K562 (cell line): ENCODE measurements around the gene IGFBP7. TPM values are rescaled to one million over a fixed set of nuclear protein-coding genes. Genes with fewer than 3 reads are reported as not detected.

Experiments used
- ATAC-seq: fragments of 200-7000 bp; cut with Tn5 transposase; 3 replicates; pipeline ENCODE4 v1.9.1; 2020; ENCODE audit warnings: moderate library complexity
- BruUV-seq: library from RNA; stranded (reverse); fragments of 400-500 nt; replicated peaks from 2 replicates; lab custom pipeline; 2021; lab: Mats Ljungman, UMichigan
- CTCF ChIA-PET: fragments of 300-600 bp; formaldehyde crosslinking; extraction: SDS; loops from one replicate; lab custom pipeline; 2021; ENCODE audit warnings: low intra/inter-chr PET ratio; lab: Yijun Ruan, JAX
- POLR2A ChIA-PET: fragments of 300-600, 350-650 bp; sonication (Branson Sonifier 250); formaldehyde crosslinking; extraction: SDS; loops from one replicate; lab custom pipeline; 2021; ENCODE audit warnings: antibody characterized with exemption, inconsistent platforms; lab: Yijun Ruan, JAX
- DNase-seq, 4 experiments: peaks; one replicate each; pipeline versions ENCODE4 v3.0.0 to v3.0.0-alpha.2; 2011 to 2018; ENCODE audit warnings: low spot score in 3 of 4, mixed read lengths in 3 of 4; ENCODE audit errors: extremely low read depth in 1 of 4
- FAIRE-seq: peaks from 2 replicates; lab custom pipeline; 2011; peaks lifted over from hg19 to GRCh38; lab: Jason Lieb, UNC
- H2AFZ ChIP-seq: 2 replicates; pipeline ENCODE4 v1.6.0; 2011; ENCODE audit warnings: low read depth, low read length, control low read depth, inconsistent platforms
- H3K27ac ChIP-seq: fragments of 200-600 bp; 3 replicates; pipeline ENCODE4 v1.8.0; 2011; ENCODE audit warnings: low read depth, mild to moderate bottlenecking, control low read depth, inconsistent platforms, low read length, moderate library complexity, mixed read lengths; ENCODE audit errors: extremely low read depth
- H3K27me3 ChIP-seq, 2 experiments: fragments of 300-600 bp in 1 of 2; 2 replicates in 1 of 2; 3 replicates in 1 of 2; pipeline versions ENCODE4 v1.6.0 to v1.8.0; 2011; ENCODE audit warnings: inconsistent platforms in 2 of 2, low read length in 2 of 2, mild to moderate bottlenecking in 1 of 2, mixed read lengths in 1 of 2, moderate library complexity in 1 of 2; ENCODE audit not compliant: control insufficient read depth in 2 of 2, insufficient read depth in 2 of 2
- H3K36me3 ChIP-seq: fragments of 300-600 bp; 3 replicates; pipeline ENCODE4 v1.8.0; 2011; ENCODE audit warnings: mild to moderate bottlenecking, low read length, inconsistent platforms; ENCODE audit not compliant: control insufficient read depth, insufficient read depth
- H3K4me1 ChIP-seq, 2 experiments: fragments of 200-600 bp in 1 of 2; replicated peaks in 1 of 2; 2 replicates in 1 of 2; 3 replicates in 1 of 2; pipeline versions ENCODE4 v1.5.1 to v1.8.0; 2011; ENCODE audit warnings: inconsistent platforms in 2 of 2, low read length in 2 of 2, mild to moderate bottlenecking in 1 of 2, mixed read lengths in 1 of 2, moderate library complexity in 1 of 2; ENCODE audit not compliant: control insufficient read depth in 2 of 2, insufficient read depth in 2 of 2
- H3K4me2 ChIP-seq: 2 replicates; pipeline ENCODE4 v1.6.1; 2011; ENCODE audit warnings: low read length, control low read depth, inconsistent platforms, mixed read lengths; ENCODE audit not compliant: insufficient read depth
- H3K4me3 ChIP-seq: fragments of 200-600 bp; sonication (generic), shearing (Covaris generic); 2 replicates; pipeline ENCODE4 v1.5.1; 2016; ENCODE audit warnings: control low read depth, inconsistent platforms
- H3K79me2 ChIP-seq: fragments of 200-600 bp; 3 replicates; pipeline ENCODE4 v1.8.0; 2011; ENCODE audit warnings: low read length, inconsistent platforms; ENCODE audit not compliant: control insufficient read depth, insufficient read depth
- H3K9ac ChIP-seq, 2 experiments: 2 replicates each; pipeline versions ENCODE4 v1.6.0 to v1.6.1; 2011; ENCODE audit warnings: low read depth in 2 of 2, low read length in 2 of 2, control low read depth in 1 of 2, inconsistent platforms in 1 of 2, mild to moderate bottlenecking in 1 of 2, mixed read lengths in 1 of 2; ENCODE audit not compliant: insufficient read depth in 1 of 2
- H3K9me1 ChIP-seq: one replicate; pipeline ENCODE4 v1.6.0; 2011; ENCODE audit warnings: inconsistent platforms, mild to moderate bottlenecking, low read length, moderate library complexity; ENCODE audit not compliant: control insufficient read depth, insufficient read depth
- H3K9me3 ChIP-seq: replicated peaks from 2 replicates; pipeline ENCODE4 v1.5.1; 2011; ENCODE audit warnings: low read depth, low read length, inconsistent platforms; ENCODE audit not compliant: control insufficient read depth, insufficient read depth
- H4K20me1 ChIP-seq: replicated peaks from 2 replicates; pipeline ENCODE4 v1.6.1; 2011; ENCODE audit warnings: low read length, inconsistent platforms, mixed read lengths; ENCODE audit not compliant: control insufficient read depth, insufficient read depth
- BRF2 ChIP-seq: IDR thresholded peaks from 3 replicates; pipeline ENCODE4 v1.6.1; 2011; ENCODE audit warnings: borderline replicate concordance, mild to moderate bottlenecking; ENCODE audit not compliant: insufficient read length, insufficient read depth
- CREB3L1 ChIP-seq: fragments of 450-650 bp; IDR thresholded peaks from 2 replicates; pipeline ENCODE4 v1.6.1; 2014; ENCODE audit warnings: low read depth, mild to moderate bottlenecking, moderate library complexity, borderline replicate concordance
- CREM ChIP-seq: IDR thresholded peaks from 2 replicates; pipeline ENCODE4 v1.6.1; 2014; ENCODE audit warnings: antibody characterized with exemption, low read depth
- HSF4 ChIP-seq: fragments of 250-450 bp; sonication (Bioruptor Pico); IDR thresholded peaks from 2 replicates; pipeline ENCODE4 v2.1.2; 2022; ENCODE audit warnings: mild to moderate bottlenecking, moderate library complexity, borderline replicate concordance
- MED1 ChIP-seq: sonication (generic); formaldehyde crosslinking; IDR thresholded peaks from 2 replicates; pipeline ENCODE4 v1.8.1; 2023; ENCODE audit warnings: missing genetic modification reagents, borderline replicate concordance
- MYC ChIP-seq, 2 experiments: fragments of 250-450 bp in 1 of 2; sonication (Bioruptor Pico) in 1 of 2; IDR thresholded peaks; 2 replicates each; pipeline versions ENCODE4 v1.5.1 to v1.6.1; 2012 to 2021; ENCODE audit warnings: low read depth in 2 of 2, borderline replicate concordance in 1 of 2, improper control_type of control experiment in 1 of 2, low read length in 1 of 2, mild to moderate bottlenecking in 1 of 2, moderate library complexity in 1 of 2
- SOX6 ChIP-seq: fragments of 450-650 bp; IDR thresholded peaks from 2 replicates; pipeline ENCODE4 v1.6.1; 2014; ENCODE audit warnings: mild to moderate bottlenecking
- ZBTB49 ChIP-seq: sonication (generic); formaldehyde crosslinking; IDR thresholded peaks from 2 replicates; pipeline ENCODE4 v1.8.0; 2022; ENCODE audit warnings: missing genetic modification reagents, mild to moderate bottlenecking, borderline replicate concordance
- WGBS: fragments of 100-300 bp; shearing (Covaris generic); methylation state at CpG from one replicate; pipeline ENCODE4 v1.1.6; 2016; ENCODE audit warnings: low coverage, mixed read lengths; ENCODE audit not compliant: insufficient coverage; ENCODE audit errors: missing lambda C conversion rate; 5-methylcytosine and 5-hydroxymethylcytosine counted together
- in situ Hi-C: fragments of 300-500 bp; cut with MboI; formaldehyde crosslinking; loops from 4 replicates; pipeline ENCODE4 v1.15.0; 2018; ENCODE audit warnings: inconsistent platforms, mixed read lengths
- intact Hi-C: fragments of 100-400 bp; cut with micrococcal nuclease; formaldehyde crosslinking; loops from 2 replicates; pipeline ENCODE4 v1.14.2; 2022
- polyA plus RNA-seq, 8 experiments: library from polyadenylated mRNA; depleted of rRNA in 4 of 8; stranded (reverse) in 5 of 8; unstranded in 3 of 8; fragments of >200 nt; fragmentation: Nextera tagmentation in 2 of 8; fragmentation: Illumina TruSeq in 1 of 8; extraction: Ambion mirVana in 2 of 8; extraction: Trizol in 1 of 8; gene quantifications; 2 replicates each; pipeline versions ENCODE4 v1.2.1 to v1.2.3, GENCODE V29; 2011 to 2014; ENCODE audit warnings: inconsistent platforms in 1 of 8, missing spikeins in 1 of 8
- total RNA-seq, 7 experiments: library from RNA; depleted of rRNA in 6 of 7; stranded (reverse); fragments of >200 nt in 6 of 7; fragmentation: Illumina TruSeq in 2 of 7; extraction: Trizol in 2 of 7; gene quantifications; 2 replicates each; pipeline versions ENCODE4 v1.2.1 to v1.2.3, GENCODE V29; 2011 to 2021; ENCODE audit warnings: low replicate concordance in 1 of 7
- TF ChIP-seq, protein P1 (sequence below), 2 experiments: fragments of 450-650 bp; conservative IDR thresholded peaks; 2 replicates each; pipeline ENCODE4 v1.6.1; 2017; ENCODE audit warnings: mild to moderate bottlenecking in 2 of 2, moderate library complexity in 2 of 2
- TF ChIP-seq, protein P2 (sequence below): fragments of 250-450 bp; sonication (Bioruptor Pico); IDR thresholded peaks from 2 replicates; pipeline ENCODE4 v1.9.0; 2021; ENCODE audit warnings: mild to moderate bottlenecking
- TF ChIP-seq, protein P3 (sequence below): sonication (generic); formaldehyde crosslinking; IDR thresholded peaks from 2 replicates; pipeline ENCODE4 v1.8.1; 2023; ENCODE audit warnings: mild to moderate bottlenecking, missing genetic modification reagents

IGFBP7 gene
- total and polyA plus RNA-seq, 9 of the 15 experiments (the other 6 are each of a cell fraction or from before 2014, with no cell fraction given): 0.27 to 0.49 (median 0.29) TPM; not detected in 6

- ChIA-PET CTCF (no interaction called here), POLR2A (no interaction called here)
- Histone ChIP-seq H2AFZ (no peak overlapping the region), H3K9me1 (no peaks in the 10 kb centered on the region), H3K4me3 (no peak overlapping the region), H3K9me3 (no peaks in the 10 kb centered on the region), H3K4me1 (peaks cover 0 to 10% of the 10 kb centered on the region in 2 experiments; a peak in 2 of 5 replicates), H3K79me2 (no peaks in the 10 kb centered on the region), H4K20me1 (no peaks in the 10 kb centered on the region), H3K27me3 (no peaks in the 10 kb centered on the region), H3K36me3 (no peaks in the 10 kb centered on the region), H3K4me2 (no peak overlapping the region), H3K27ac (no peak overlapping the region), H3K9ac (no peak overlapping the region)
- ATAC-seq: no peak
- BruUV-seq: no TSS peak
- in situ Hi-C loops: no loop called here
- WGBS: 0% methylated on average over 1 of the region's 1 CpG
- intact Hi-C loops: loop anchor here (10.0 kb wide), 1 partner anchor 275 kb away; no protein-coding TSS in a partner anchor
- no peak for FAIRE-seq
- DNase-seq: no peak
- no peak for TF ChIP-seq CREB3L1
- TF ChIP-seq MYC (IDR thresholded peaks at IDR 0.05; ENCODE audit: low read depth, low read length): no peak
- no peak for TF ChIP-seq MYC (CRISPR knock-in tag; IDR thresholded peaks at IDR 0.05; ENCODE audit: borderline replicate concordance, low read depth)
- TF ChIP-seq CREM: no peak
- TF ChIP-seq, protein P1, sequence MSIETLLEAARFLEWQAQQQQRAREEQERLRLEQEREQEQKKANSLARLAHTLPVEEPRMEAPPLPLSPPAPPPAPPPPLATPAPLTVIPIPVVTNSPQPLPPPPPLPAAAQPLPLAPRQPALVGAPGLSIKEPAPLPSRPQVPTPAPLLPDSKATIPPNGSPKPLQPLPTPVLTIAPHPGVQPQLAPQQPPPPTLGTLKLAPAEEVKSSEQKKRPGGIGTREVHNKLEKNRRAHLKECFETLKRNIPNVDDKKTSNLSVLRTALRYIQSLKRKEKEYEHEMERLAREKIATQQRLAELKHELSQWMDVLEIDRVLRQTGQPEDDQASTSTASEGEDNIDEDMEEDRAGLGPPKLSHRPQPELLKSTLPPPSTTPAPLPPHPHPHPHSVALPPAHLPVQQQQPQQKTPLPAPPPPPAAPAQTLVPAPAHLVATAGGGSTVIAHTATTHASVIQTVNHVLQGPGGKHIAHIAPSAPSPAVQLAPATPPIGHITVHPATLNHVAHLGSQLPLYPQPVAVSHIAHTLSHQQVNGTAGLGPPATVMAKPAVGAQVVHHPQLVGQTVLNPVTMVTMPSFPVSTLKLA (conservative IDR thresholded peaks at IDR 0.05): no peak
- no peak for TF ChIP-seq BRF2
- no peak for TF ChIP-seq HSF4
- TF ChIP-seq SOX6: no peak
- TF ChIP-seq MED1: no peak
- TF ChIP-seq, protein P2, sequence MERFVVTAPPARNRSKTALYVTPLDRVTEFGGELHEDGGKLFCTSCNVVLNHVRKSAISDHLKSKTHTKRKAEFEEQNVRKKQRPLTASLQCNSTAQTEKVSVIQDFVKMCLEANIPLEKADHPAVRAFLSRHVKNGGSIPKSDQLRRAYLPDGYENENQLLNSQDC (CRISPR knock-in tag): no peak
- TF ChIP-seq ZBTB49 (CRISPR knock-in tag): no peak
- TF ChIP-seq, protein P3, sequence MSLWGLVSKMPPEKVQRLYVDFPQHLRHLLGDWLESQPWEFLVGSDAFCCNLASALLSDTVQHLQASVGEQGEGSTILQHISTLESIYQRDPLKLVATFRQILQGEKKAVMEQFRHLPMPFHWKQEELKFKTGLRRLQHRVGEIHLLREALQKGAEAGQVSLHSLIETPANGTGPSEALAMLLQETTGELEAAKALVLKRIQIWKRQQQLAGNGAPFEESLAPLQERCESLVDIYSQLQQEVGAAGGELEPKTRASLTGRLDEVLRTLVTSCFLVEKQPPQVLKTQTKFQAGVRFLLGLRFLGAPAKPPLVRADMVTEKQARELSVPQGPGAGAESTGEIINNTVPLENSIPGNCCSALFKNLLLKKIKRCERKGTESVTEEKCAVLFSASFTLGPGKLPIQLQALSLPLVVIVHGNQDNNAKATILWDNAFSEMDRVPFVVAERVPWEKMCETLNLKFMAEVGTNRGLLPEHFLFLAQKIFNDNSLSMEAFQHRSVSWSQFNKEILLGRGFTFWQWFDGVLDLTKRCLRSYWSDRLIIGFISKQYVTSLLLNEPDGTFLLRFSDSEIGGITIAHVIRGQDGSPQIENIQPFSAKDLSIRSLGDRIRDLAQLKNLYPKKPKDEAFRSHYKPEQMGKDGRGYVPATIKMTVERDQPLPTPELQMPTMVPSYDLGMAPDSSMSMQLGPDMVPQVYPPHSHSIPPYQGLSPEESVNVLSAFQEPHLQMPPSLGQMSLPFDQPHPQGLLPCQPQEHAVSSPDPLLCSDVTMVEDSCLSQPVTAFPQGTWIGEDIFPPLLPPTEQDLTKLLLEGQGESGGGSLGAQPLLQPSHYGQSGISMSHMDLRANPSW (CRISPR knock-in tag): no peak
These were observed 49.7 kb upstream of the IGFBP7 start for GRCh38 chr4:57159866-57160265.
